SK-N-MC (cell line): ENCODE results near the gene CAMTA1.

ENCODE experiments used
- DNase-seq: peaks from one replicate; pipeline ENCODE4 v3.0.0-alpha.2; 2011; ENCODE audit warnings: low read depth, low spot score
- H3K27ac ChIP-seq: fragments of 200-600 bp; sonication (generic); 2 replicates; pipeline ENCODE4 v1.5.1; 2016; ENCODE audit warnings: mixed run types
- H3K36me3 ChIP-seq: fragments of 200-600 bp; sonication (generic); 2 replicates; pipeline ENCODE4 v1.6.1; 2017; ENCODE audit warnings: antibody characterized with exemption, low read length, mixed read lengths; ENCODE audit not compliant: insufficient read depth
- H3K4me3 ChIP-seq: fragments of 200-600 bp; sonication (generic); 2 replicates; pipeline ENCODE4 v1.5.1; 2016
- H3K9ac ChIP-seq: fragments of 200-600 bp; sonication (generic); 2 replicates; pipeline ENCODE4 v1.8.0; 2017; ENCODE audit warnings: mixed run types, mixed read lengths; ENCODE audit not compliant: insufficient read length
- H3K9me3 ChIP-seq: fragments of 200-600 bp; sonication (generic); 2 replicates; pipeline ENCODE4 v1.6.1; 2017; ENCODE audit warnings: low read depth, mild to moderate bottlenecking, antibody characterized with exemption, low read length, moderate library complexity, mixed read lengths
- EZH2 ChIP-seq: fragments of 200-600 bp; sonication (generic); IDR thresholded peaks from one replicate; pipeline ENCODE4 v1.6.1; 2017; ENCODE audit warnings: antibody characterized with exemption
- FOXP2 ChIP-seq: optimal IDR thresholded peaks from 2 replicates; pipeline ENCODE3; 2011; ENCODE audit warnings: mild to moderate bottlenecking, moderate library complexity; ENCODE audit not compliant: insufficient read depth; ENCODE audit errors: extremely low read length, control extremely low read depth
- POLR2AphosphoS5 ChIP-seq: IDR thresholded peaks from 2 replicates; pipeline ENCODE4 v1.6.1; 2012; ENCODE audit warnings: mild to moderate bottlenecking, low read depth, low read length, borderline replicate concordance

Gene CAMTA1

GRCh38 chr1:6989212-6990159, 204.2 kb downstream of the CAMTA1 start:
- no peaks in the 10 kb centered on the region for H3K36me3 ChIP-seq
- no peak overlapping the region for H3K27ac ChIP-seq
- no peak for DNase-seq
- H3K9ac ChIP-seq, result no peak overlapping the region
- no peaks in the 10 kb centered on the region for H3K9me3 ChIP-seq
- H3K4me3 ChIP-seq, result no peak overlapping the region
- TF ChIP-seq EZH2 (no peak), POLR2AphosphoS5 (no peak), FOXP2 (no peak)

GRCh38 chr1:6991266-6991665, 206.0 kb downstream of the CAMTA1 start:
- no peak for DNase-seq
- no peak overlapping the region for H3K4me3 ChIP-seq
- no peaks in the 10 kb centered on the region for H3K9me3 ChIP-seq
- H3K9ac ChIP-seq, result no peak overlapping the region
- H3K27ac ChIP-seq, result no peak overlapping the region
- no peaks in the 10 kb centered on the region for H3K36me3 ChIP-seq
- no peak for TF ChIP-seq EZH2
- no peak for TF ChIP-seq POLR2AphosphoS5
- TF ChIP-seq FOXP2, result no peak

GRCh38 chr1:6995789-6996188, 210.5 kb downstream of the CAMTA1 start:
- Histone ChIP-seq H3K4me3 (no peak overlapping the region), H3K36me3 (no peaks in the 10 kb centered on the region), H3K9ac (no peak overlapping the region), H3K9me3 (no peaks in the 10 kb centered on the region), H3K27ac (no peak overlapping the region)
- no peak for DNase-seq
- no peak for TF ChIP-seq FOXP2
- no peak for TF ChIP-seq POLR2AphosphoS5
- no peak for TF ChIP-seq EZH2

- H3K4me3 ChIP-seq, result no peak overlapping the region
- H3K36me3 ChIP-seq, result no peaks in the 10 kb centered on the region
- DNase-seq, result no peak
- TF ChIP-seq EZH2, result no peak
- H3K9ac ChIP-seq, result no peak overlapping the region
- no peaks in the 10 kb centered on the region for H3K9me3 ChIP-seq
- no peak overlapping the region for H3K27ac ChIP-seq
These were observed 211.1 kb downstream of the CAMTA1 start for GRCh38 chr1:6996371-6996770.

- no peak overlapping the region for H3K9ac ChIP-seq
- TF ChIP-seq EZH2 (no peak), POLR2AphosphoS5 (no peak), FOXP2 (no peak)
These were observed 211.6 kb downstream of the CAMTA1 start for GRCh38 chr1:6996866-6997265.

GRCh38 chr1:6998267-6998666, 213.0 kb downstream of the CAMTA1 start:
- Histone ChIP-seq H3K27ac (no peak overlapping the region), H3K4me3 (no peak overlapping the region), H3K9ac (no peak overlapping the region), H3K36me3 (no peaks in the 10 kb centered on the region), H3K9me3 (no peaks in the 10 kb centered on the region)
- no peak for DNase-seq
- TF ChIP-seq POLR2AphosphoS5 (no peak), EZH2 (no peak), FOXP2 (no peak)

More at GRCh38 chr1:6996866-6997265, 211.6 kb downstream of the CAMTA1 start:
- DNase-seq, result no peak
- no peaks in the 10 kb centered on the region for H3K36me3 ChIP-seq
- no peak overlapping the region for H3K4me3 ChIP-seq
- no peaks in the 10 kb centered on the region for H3K9me3 ChIP-seq
- H3K27ac ChIP-seq, result no peak overlapping the region

DNA sequence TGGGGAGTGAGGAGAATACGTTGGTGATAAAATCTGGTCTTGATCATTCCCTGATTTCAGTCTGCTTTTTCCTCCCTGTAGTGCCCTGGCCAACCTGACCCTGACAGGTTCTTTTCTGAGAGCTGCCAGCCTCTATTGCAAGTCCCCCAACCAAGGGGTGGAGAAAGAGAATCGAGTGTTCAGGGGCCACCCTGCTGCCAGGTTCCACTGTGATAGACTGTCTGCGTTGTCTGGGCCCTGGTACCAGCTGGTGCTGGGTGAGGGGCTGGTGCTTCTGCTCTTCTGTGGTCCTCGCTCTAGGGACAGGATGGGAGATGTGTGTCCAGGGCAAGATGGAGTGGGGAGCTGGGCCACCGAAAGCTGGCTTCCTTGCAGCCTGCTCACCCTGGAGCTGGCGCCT, 214.6 kb downstream of the CAMTA1 start:
- H3K4me3 ChIP-seq, result no peak overlapping the region

GRCh38 chr1:7000720-7001119, 215.5 kb downstream of the CAMTA1 start:
- Histone ChIP-seq H3K9ac (no peak overlapping the region), H3K36me3 (no peaks in the 10 kb centered on the region), H3K27ac (no peak overlapping the region), H3K9me3 (no peaks in the 10 kb centered on the region), H3K4me3 (no peak overlapping the region)
- no peak for DNase-seq
- TF ChIP-seq EZH2, result no peak

More for the DNA sequence above, 214.6 kb downstream of the CAMTA1 start:
- Histone ChIP-seq H3K9ac (no peak overlapping the region), H3K36me3 (no peaks in the 10 kb centered on the region), H3K27ac (no peak overlapping the region), H3K9me3 (no peaks in the 10 kb centered on the region)
- no peak for DNase-seq
- TF ChIP-seq FOXP2, result no peak
- no peak for TF ChIP-seq POLR2AphosphoS5
- TF ChIP-seq EZH2, result no peak

DNA sequence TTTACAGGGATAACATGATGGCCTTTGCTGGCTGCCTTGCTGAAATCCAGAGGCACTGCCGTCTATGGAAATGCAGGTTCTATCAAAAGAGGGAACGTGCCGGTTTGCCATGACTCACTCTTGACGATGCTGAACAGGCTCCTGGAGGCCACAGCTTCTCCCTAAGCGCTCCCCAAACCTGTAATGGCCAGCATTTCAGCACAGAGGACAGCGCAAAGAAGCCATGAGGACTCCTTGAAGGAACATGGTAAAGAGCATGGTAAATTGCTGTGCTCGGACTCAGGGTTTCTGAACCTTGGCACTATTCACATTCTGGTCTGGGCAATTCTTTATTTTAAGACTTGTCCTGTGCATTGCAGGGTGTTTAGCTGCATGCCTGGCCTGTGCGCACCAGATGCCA, 217.5 kb downstream of the CAMTA1 start:
- Histone ChIP-seq H3K36me3 (no peaks in the 10 kb centered on the region), H3K27ac (no peak overlapping the region), H3K9me3 (no peaks in the 10 kb centered on the region), H3K4me3 (no peak overlapping the region), H3K9ac (no peak overlapping the region)
- no peak for DNase-seq
- TF ChIP-seq POLR2AphosphoS5 (no peak), EZH2 (no peak), FOXP2 (no peak)
